Cardiac fibroblast (primary cell): ENCODE results near the gene ABHD13.

Experiments
- DNase-seq, 2 donors: peaks; one replicate each; pipeline versions ENCODE4 v3.0.0 to v3.0.0-alpha.2; 2010; ENCODE audit warnings: low read depth in 2 of 2
- H3K4me3 ChIP-seq, 2 donors: replicated peaks in 1 of 2; 1 replicate in 1 of 2; 2 replicates in 1 of 2; pipeline ENCODE4 v1.5.1; 2011; ENCODE audit warnings: low read depth in 2 of 2, low read length in 2 of 2, mild to moderate bottlenecking in 2 of 2, moderate library complexity in 1 of 2
- CTCF ChIP-seq: IDR thresholded peaks from one replicate; pipeline ENCODE4 v1.5.1; 2011; ENCODE audit warnings: low read depth, mild to moderate bottlenecking, low read length, inconsistent platforms

The ABHD13 gene

GRCh38 chr13:108223687-108224503, 5.7 kb downstream of the ABHD13 start:
- no peak overlapping the region for H3K4me3 ChIP-seq
- TF ChIP-seq CTCF = no peak
- no peak for DNase-seq

- TF ChIP-seq CTCF = no peak
- no peak for DNase-seq
- no peak overlapping the region for H3K4me3 ChIP-seq
These were observed 7.2 kb downstream of the ABHD13 start for GRCh38 chr13:108225440-108225839.

- peak in 1 of 2 donors; percentile 3 for DNase-seq
- H3K4me3 ChIP-seq = no peak overlapping the region
These were observed 8.0 kb downstream of the ABHD13 start for GRCh38 chr13:108226184-108226583.

GRCh38 chr13:108227651-108228272, 9.6 kb downstream of the ABHD13 start:
- H3K4me3 ChIP-seq = no peak overlapping the region
- peak; percentile 64 to 70 for DNase-seq
- TF ChIP-seq CTCF = peak; percentile 51

More at GRCh38 chr13:108226184-108226583, 8.0 kb downstream of the ABHD13 start:
- no peak for TF ChIP-seq CTCF

- TF ChIP-seq CTCF = no peak
- no peak for DNase-seq
- no peak overlapping the region for H3K4me3 ChIP-seq
These were observed 12.2 kb downstream of the ABHD13 start for GRCh38 chr13:108230377-108230776.

GRCh38 chr13:108249150-108249549, 31.0 kb downstream of the ABHD13 start:
- no peak overlapping the region for H3K4me3 ChIP-seq
- DNase-seq = no peak
- no peak for TF ChIP-seq CTCF
